HG03575 (cell line): ENCODE data around the gene VSIR.

ENCODE experiments used
- ATAC-seq: cut with Tn5 transposase; IDR thresholded peaks from one replicate; pipeline ENCODE4 v1.9.1; 2021; ENCODE audit not compliant: unreplicated experiment, insufficient number of reproducible peaks, low FRiP score; ENCODE audit errors: extremely low read depth

VSIR gene

GRCh38 chr10:71784679-71785272 is 11.5 kb upstream of the VSIR start:
- no peak for ATAC-seq

GRCh38 chr10:71783917-71784678 is 10.8 kb upstream of the VSIR start:
- no peak for ATAC-seq

- no peak for ATAC-seq
Measured at GRCh38 chr10:71782917-71783490, 9.7 kb upstream of the VSIR start.

GRCh38 chr10:71782221-71782916 is 9.0 kb upstream of the VSIR start:
- no peak for ATAC-seq

GRCh38 chr10:71780719-71781118 is 7.4 kb upstream of the VSIR start:
- ATAC-seq = no peak

GRCh38 chr10:71780156-71780555 is 6.8 kb upstream of the VSIR start:
- no peak for ATAC-seq

GRCh38 chr10:71779641-71780040 is 6.3 kb upstream of the VSIR start:
- no peak for ATAC-seq

GRCh38 chr10:71778071-71778825 is 4.9 kb upstream of the VSIR start:
- ATAC-seq = no peak

- ATAC-seq = no peak
Measured at GRCh38 chr10:71777213-71777985, 4.1 kb upstream of the VSIR start.

GRCh38 chr10:71776481-71776925 is 3.2 kb upstream of the VSIR start:
- no peak for ATAC-seq

GRCh38 chr10:71774916-71775702 is 1.8 kb upstream of the VSIR start:
- ATAC-seq = no peak

- no peak for ATAC-seq
Measured at GRCh38 chr10:71772832-71773220, 494 bp downstream of the VSIR start.

GRCh38 chr10:71771821-71772617 is 1.3 kb downstream of the VSIR start:
- no peak for ATAC-seq

GRCh38 chr10:71771204-71771603 is 2.1 kb downstream of the VSIR start:
- ATAC-seq = no peak

GRCh38 chr10:71770789-71771188 is 2.5 kb downstream of the VSIR start:
- no peak for ATAC-seq

GRCh38 chr10:71770255-71770654 is 3.1 kb downstream of the VSIR start:
- ATAC-seq = no peak

- ATAC-seq = peak; percentile 8
Measured at GRCh38 chr10:71769279-71769823, 4.0 kb downstream of the VSIR start.
